ENCODE measurements around the gene HLA-DPA1.
"Not testable (repeated sequence)": the region's sequence is repeated elsewhere in the genome, so short reads cannot be mapped to it uniquely, and the experiment has no call there.

The HLA-DPA1 gene

DNA sequence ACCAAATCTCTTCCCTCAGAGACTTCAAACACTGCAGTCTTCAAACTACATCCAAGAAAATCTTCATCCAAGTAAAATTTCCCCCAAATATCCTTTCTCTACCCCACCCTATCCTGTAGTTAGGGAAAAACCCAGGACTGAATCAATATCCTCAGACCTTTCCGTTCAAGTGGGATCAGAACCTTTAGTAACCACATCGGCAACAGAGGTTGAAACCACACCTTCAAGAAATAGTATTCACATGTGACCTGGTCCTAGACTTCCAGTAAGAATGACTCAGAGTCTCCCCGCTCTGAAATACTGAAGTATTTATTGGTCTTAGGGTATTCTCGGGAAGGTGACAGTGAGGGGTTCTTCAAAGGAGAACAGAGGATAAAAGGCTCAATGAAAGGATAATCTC lies 8.7 kb downstream of the HLA-DPA1 start:
- H3K27ac ChIP-seq: no peak overlapping the region
- no peak for TF ChIP-seq ZFX (IDR thresholded peaks at IDR 0.05; ENCODE audit: borderline replicate concordance)
- TF ChIP-seq, protein P1, sequence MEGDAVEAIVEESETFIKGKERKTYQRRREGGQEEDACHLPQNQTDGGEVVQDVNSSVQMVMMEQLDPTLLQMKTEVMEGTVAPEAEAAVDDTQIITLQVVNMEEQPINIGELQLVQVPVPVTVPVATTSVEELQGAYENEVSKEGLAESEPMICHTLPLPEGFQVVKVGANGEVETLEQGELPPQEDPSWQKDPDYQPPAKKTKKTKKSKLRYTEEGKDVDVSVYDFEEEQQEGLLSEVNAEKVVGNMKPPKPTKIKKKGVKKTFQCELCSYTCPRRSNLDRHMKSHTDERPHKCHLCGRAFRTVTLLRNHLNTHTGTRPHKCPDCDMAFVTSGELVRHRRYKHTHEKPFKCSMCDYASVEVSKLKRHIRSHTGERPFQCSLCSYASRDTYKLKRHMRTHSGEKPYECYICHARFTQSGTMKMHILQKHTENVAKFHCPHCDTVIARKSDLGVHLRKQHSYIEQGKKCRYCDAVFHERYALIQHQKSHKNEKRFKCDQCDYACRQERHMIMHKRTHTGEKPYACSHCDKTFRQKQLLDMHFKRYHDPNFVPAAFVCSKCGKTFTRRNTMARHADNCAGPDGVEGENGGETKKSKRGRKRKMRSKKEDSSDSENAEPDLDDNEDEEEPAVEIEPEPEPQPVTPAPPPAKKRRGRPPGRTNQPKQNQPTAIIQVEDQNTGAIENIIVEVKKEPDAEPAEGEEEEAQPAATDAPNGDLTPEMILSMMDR (IDR thresholded peaks at IDR 0.05): no peak

DNA sequence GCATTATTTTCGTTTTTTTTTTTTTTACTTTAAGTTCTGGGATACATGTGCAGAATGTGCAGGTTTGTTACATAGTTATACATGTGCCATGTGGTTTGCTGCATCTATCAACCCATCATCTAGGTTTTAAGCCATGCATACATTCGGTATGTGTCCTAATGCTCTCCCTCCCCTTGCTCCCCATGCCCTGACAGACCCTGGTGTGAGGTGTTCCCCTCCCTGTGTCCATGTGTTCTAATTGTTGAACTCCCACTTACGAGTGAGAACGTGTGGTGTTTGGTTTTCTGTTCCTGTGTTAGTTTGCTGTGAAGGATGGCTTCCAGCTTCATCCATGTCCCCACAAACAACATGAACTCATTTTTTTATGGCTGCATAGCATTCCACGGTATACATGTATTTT lies 10.0 kb downstream of the HLA-DPA1 start:
- H3K27ac ChIP-seq: not testable (repeated sequence)

DNA sequence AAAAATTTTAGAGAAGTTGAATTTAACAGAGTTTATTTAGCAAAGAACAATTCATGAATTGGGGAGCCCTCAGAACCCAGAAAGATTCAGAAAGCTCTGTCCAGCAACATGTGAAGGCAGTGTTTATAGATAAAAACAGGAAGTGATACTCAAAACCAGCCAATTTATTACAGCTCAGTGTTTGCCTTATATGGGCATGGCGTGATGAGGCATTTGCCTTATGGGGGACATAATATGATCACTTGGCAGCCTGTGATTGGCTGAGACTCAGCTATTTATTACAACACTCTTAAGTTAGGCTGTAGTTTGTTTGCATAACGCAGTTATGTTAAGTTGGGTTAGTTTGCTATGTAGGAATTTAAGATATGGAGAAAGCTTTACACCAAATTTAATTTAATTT lies 11.5 kb downstream of the HLA-DPA1 start:
- TF ChIP-seq ZFX (IDR thresholded peaks at IDR 0.05; ENCODE audit: borderline replicate concordance): no peak
- TF ChIP-seq, protein P1 (IDR thresholded peaks at IDR 0.05): no peak
- no peak overlapping the region for H3K27ac ChIP-seq

DNA sequence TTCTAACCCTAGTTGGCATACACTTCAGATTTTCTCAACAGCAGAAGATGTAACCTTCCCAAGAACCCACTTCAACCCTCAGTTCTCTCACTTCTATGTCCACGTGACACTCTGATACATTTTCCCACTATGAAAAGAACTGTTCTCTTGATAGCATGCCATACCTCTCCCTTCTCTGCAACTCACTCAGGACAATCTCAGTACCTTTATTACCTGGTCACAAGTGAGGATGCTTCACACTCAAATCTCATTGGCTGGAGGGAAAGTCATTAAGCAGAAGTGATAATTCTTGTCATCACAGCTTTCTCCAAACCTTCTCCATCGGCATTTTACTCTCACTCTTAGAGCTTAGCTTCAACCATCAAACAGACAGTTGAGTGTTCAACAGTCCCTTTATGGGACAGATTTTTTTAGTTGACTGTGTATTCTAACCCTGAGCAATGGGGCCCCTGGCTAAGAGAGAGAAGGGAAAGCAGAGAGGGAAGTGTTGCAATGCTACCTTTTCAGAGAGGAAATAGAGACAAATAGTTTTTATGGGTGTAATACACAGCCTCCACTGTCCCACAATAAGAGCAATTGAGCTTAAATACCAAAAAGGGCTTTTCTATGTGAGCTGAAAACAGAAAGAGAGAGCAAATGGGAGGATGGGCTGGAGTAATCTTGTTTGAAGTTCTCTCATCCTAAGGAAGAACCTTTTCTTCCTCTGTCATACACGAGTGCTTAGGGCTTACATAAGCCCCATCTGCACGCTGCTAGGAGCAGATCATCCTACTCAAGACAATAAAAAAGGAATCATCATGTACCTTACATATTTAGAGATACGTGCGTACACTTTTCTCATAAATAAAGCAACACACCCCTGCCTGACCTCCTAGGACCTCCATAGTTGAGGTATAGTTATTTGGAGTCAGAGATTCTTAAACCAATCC lies 16.0 kb downstream of the HLA-DPA1 start:
- TF ChIP-seq, protein P1 (IDR thresholded peaks at IDR 0.05): no peak
- TF ChIP-seq ZFX (IDR thresholded peaks at IDR 0.05; ENCODE audit: borderline replicate concordance): no peak
- H3K27ac ChIP-seq: no peak overlapping the region

DNA sequence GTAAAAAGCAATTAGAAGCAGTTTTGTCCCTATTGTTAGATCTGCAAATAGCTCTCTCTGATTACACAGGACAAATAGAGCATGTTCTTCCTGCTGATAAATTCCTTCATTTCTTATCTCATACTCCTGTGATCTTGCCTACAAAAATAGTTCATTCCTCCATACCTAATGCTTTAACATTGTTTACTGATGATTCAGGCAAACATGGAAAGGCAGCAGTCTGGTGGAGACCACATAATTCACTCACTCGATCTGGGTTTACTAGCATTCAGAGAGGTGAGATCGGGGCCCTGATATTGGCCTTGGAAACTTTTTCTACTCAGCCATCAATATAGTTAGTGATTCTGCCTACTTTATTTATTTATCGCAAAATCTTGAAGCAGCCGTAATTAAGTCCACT lies 20.2 kb downstream of the HLA-DPA1 start:
- TF ChIP-seq, protein P1 (IDR thresholded peaks at IDR 0.05): no peak
- no peak for TF ChIP-seq ZFX (IDR thresholded peaks at IDR 0.05; ENCODE audit: borderline replicate concordance)

DNA sequence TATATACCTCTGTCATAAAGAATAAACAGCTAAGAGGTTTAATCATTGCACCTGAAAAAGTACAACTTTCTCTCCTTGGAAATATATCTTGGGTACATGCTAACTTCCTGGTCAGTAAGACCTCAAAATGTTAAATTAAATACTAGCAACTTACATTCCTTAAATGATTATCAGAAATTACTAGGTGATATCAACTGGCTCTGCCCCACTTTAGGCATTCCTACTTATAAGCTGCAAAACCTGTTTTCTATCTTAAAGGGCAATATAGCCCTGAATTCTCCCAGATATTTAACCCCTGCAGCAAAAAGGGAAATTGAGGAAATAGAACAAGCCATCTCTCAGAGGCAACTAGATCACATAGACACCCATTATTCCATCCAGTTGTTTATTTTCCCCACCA lies 20.8 kb downstream of the HLA-DPA1 start:
- no peak overlapping the region for H3K27ac ChIP-seq
- TF ChIP-seq ZFX (IDR thresholded peaks at IDR 0.05; ENCODE audit: borderline replicate concordance): no peak
- TF ChIP-seq, protein P1 (IDR thresholded peaks at IDR 0.05): no peak

More for the DNA sequence above, 20.2 kb downstream of the HLA-DPA1 start:
- no peak overlapping the region for H3K27ac ChIP-seq

DNA sequence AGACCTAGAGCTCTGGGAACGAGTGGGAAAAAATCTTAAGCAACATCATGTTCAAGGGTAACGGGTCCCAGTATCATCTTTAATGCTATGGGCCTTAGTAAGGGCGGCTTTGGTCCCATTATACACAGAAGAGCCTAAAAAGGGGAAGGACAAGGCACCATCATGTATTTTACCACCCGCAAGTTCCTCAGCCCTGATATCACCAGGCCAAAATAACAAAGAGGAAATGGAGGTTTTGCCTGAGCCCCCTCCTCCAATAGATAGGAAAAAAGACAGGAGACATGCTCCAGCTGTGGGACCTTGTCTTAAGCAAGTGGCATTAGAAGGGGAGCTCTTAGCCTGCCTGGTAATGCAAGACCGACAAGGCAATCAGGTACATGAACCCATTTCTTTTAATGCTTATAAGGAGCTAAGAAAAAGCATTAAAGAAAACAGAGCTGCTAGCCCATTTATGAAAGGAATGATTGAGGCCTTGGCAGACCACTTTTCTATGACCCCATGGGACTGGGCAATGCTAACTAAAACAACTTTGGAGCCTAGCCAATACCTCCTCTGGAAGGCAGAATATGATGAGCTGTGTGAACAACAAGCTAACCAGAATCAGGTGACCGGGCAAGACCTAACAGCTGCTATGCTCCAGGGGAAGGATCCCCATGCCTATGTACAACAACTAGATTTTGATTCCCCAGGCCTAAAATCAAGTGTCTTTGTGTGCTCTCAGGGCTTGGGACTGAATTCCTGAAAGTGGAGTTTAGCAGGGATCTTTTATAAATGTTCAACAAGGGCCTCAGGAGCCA lies 23.2 kb downstream of the HLA-DPA1 start:
- TF ChIP-seq, protein P1 (IDR thresholded peaks at IDR 0.05): no peak
- no peak for TF ChIP-seq ZFX (IDR thresholded peaks at IDR 0.05; ENCODE audit: borderline replicate concordance)
- no peak overlapping the region for H3K27ac ChIP-seq
